GM19328 (cell line): ENCODE data around the gene MYH9.

Experiments used
- ATAC-seq: cut with Tn5 transposase; IDR thresholded peaks from one replicate; pipeline ENCODE4 v1.9.1; 2021; ENCODE audit warnings: mild to moderate bottlenecking, moderate library complexity; ENCODE audit not compliant: unreplicated experiment

Gene MYH9

GRCh38 chr22:36234919-36235318 lies 152.8 kb downstream of the MYH9 start:
- no peak for ATAC-seq

GRCh38 chr22:36234213-36234612 lies 153.6 kb downstream of the MYH9 start:
- ATAC-seq: no peak

GRCh38 chr22:36233796-36234195 lies 154.0 kb downstream of the MYH9 start:
- ATAC-seq: no peak

- ATAC-seq: no peak
Observed at GRCh38 chr22:36232715-36233401, 154.9 kb downstream of the MYH9 start.
